Kidney glomerular epithelial cell (primary cell): Measurements from ENCODE around the gene C21orf91.

Experiments used
- DNase-seq: peaks from one replicate; lab custom pipeline; 2025; lab: John Stamatoyannopoulos, UW

C21orf91 gene

GRCh38 chr21:17797967-17798366, 21.2 kb downstream of the C21orf91 start:
- no peak for DNase-seq

- no peak for DNase-seq
Observed at GRCh38 chr21:17796503-17796902, 22.7 kb downstream of the C21orf91 start.

- no peak for DNase-seq
Observed at GRCh38 chr21:17796037-17796403, 23.1 kb downstream of the C21orf91 start.

GRCh38 chr21:17795146-17796036, 23.8 kb downstream of the C21orf91 start:
- DNase-seq: no peak

GRCh38 chr21:17794518-17795145, 24.5 kb downstream of the C21orf91 start:
- no peak for DNase-seq

- DNase-seq: no peak
Observed at GRCh38 chr21:17793246-17794123, 25.7 kb downstream of the C21orf91 start.

GRCh38 chr21:17789656-17790055, 29.5 kb downstream of the C21orf91 start:
- DNase-seq: no peak

GRCh38 chr21:17789069-17789468, 30.1 kb downstream of the C21orf91 start:
- no peak for DNase-seq

- no peak for DNase-seq
Observed at GRCh38 chr21:17786851-17787181, 32.3 kb downstream of the C21orf91 start.

- no peak for DNase-seq
Observed at GRCh38 chr21:17786071-17786850, 32.9 kb downstream of the C21orf91 start.

- DNase-seq: no peak
Observed at GRCh38 chr21:17785403-17785788, 33.8 kb downstream of the C21orf91 start.

- DNase-seq: no peak
Observed at GRCh38 chr21:17784604-17785402, 34.4 kb downstream of the C21orf91 start.

- DNase-seq: no peak
Observed at GRCh38 chr21:17784180-17784598, 35.0 kb downstream of the C21orf91 start.

- DNase-seq: no peak
Observed at GRCh38 chr21:17783481-17784179, 35.5 kb downstream of the C21orf91 start.

GRCh38 chr21:17783003-17783402, 36.2 kb downstream of the C21orf91 start:
- DNase-seq: no peak

GRCh38 chr21:17782051-17782450, 37.1 kb downstream of the C21orf91 start:
- no peak for DNase-seq

GRCh38 chr21:17781524-17781923, 37.6 kb downstream of the C21orf91 start:
- no peak for DNase-seq

- no peak for DNase-seq
Observed at GRCh38 chr21:17780539-17780938, 38.6 kb downstream of the C21orf91 start.

- DNase-seq: no peak
Observed at GRCh38 chr21:17779980-17780379, 39.2 kb downstream of the C21orf91 start.

- no peak for DNase-seq
Observed at GRCh38 chr21:17779496-17779895, 39.7 kb downstream of the C21orf91 start.
